ENCODE data around the gene CLCN6.

DNA sequence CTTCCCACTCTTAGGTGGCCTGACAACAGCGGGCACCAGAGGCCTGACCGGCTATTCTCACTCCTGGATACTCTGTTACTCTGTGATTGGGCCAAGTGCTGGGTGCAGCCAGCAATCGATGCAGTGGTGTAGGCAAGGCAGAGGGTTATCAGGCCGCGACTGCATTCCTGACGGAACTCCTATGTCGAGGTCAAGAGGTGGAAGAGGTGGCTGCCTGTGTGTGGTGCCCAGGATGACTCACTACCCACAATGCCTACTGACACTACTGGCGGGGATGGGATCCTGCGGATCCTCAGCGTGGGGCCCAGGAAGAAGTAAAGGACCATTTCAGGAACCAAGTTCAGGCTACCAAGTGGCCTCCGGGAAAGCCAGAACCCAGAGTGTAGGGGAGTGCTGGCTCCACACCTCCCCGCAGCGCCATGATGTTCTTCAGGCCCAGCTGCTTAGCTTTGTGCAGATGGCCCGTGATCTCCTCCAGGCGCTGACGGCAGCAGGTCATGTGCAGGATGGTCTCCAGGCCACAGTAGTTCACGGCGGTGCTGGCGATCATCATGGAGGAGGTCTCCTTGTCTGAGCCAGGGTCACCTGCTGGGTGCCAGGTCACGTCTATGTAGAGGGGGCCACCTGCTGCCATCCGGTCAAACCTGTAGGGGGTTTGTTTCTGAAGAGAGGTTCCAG lies 5.1 kb upstream of the CLCN6 start:
- TF ChIP-seq, protein P1, sequence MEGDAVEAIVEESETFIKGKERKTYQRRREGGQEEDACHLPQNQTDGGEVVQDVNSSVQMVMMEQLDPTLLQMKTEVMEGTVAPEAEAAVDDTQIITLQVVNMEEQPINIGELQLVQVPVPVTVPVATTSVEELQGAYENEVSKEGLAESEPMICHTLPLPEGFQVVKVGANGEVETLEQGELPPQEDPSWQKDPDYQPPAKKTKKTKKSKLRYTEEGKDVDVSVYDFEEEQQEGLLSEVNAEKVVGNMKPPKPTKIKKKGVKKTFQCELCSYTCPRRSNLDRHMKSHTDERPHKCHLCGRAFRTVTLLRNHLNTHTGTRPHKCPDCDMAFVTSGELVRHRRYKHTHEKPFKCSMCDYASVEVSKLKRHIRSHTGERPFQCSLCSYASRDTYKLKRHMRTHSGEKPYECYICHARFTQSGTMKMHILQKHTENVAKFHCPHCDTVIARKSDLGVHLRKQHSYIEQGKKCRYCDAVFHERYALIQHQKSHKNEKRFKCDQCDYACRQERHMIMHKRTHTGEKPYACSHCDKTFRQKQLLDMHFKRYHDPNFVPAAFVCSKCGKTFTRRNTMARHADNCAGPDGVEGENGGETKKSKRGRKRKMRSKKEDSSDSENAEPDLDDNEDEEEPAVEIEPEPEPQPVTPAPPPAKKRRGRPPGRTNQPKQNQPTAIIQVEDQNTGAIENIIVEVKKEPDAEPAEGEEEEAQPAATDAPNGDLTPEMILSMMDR (IDR thresholded peaks at IDR 0.05): no peak
- TF ChIP-seq POLR2A (IDR thresholded peaks at IDR 0.05): no peak
